Natural killer cell (primary cell): Measurements from ENCODE around the gene PCDH9. TPM values are rescaled to one million over a fixed set of nuclear protein-coding genes. Genes with fewer than 3 reads are reported as not detected.

ENCODE experiments used
- ATAC-seq, 3 donors: fragments of 150-1000 bp in 2 of 3; fragments of 200-7000 bp in 1 of 3; cut with Tn5 transposase; 1 replicate in 1 of 3; 2 replicates in 2 of 3; pipeline ENCODE4 v1.10.0; 2021; ENCODE audit warnings: mild to moderate bottlenecking in 2 of 3, moderate library complexity in 2 of 3
- DNase-seq, 2 donors: peaks; one replicate each; pipeline versions ENCODE4 v3.0.0 to v3.0.0-alpha.2; 2013 to 2021; ENCODE audit warnings: mixed read lengths in 1 of 2
- H3K27ac ChIP-seq: one replicate; pipeline ENCODE4 v1.5.1; 2013; ENCODE audit warnings: mild to moderate bottlenecking, low read length
- H3K27me3 ChIP-seq: one replicate; pipeline ENCODE4 v1.6.1; 2013; ENCODE audit warnings: low read length; ENCODE audit not compliant: control insufficient read depth, insufficient read depth
- H3K36me3 ChIP-seq: one replicate; pipeline ENCODE4 v1.6.1; 2013; ENCODE audit warnings: low read length; ENCODE audit not compliant: control insufficient read depth, insufficient read depth
- H3K4me1 ChIP-seq: one replicate; pipeline ENCODE4 v1.6.1; 2013; ENCODE audit warnings: low read length; ENCODE audit not compliant: control insufficient read depth, insufficient read depth
- H3K4me3 ChIP-seq: one replicate; pipeline ENCODE4 v1.5.1; 2013; ENCODE audit warnings: low read length
- H3K9me3 ChIP-seq: one replicate; pipeline ENCODE4 v1.6.1; 2013; ENCODE audit warnings: low read length; ENCODE audit not compliant: control insufficient read depth, insufficient read depth
- H3K27ac Mint-ChIP-seq, 2 donors: one replicate each; pipeline ENCODE4 v1.8.0; 2022; ENCODE audit warnings: mild to moderate bottlenecking in 2 of 2, mixed read lengths in 2 of 2, moderate library complexity in 1 of 2
- H3K27me3 Mint-ChIP-seq, 2 donors: one replicate each; pipeline ENCODE4 v1.8.0; 2022; ENCODE audit warnings: low read depth in 2 of 2, mixed read lengths in 2 of 2
- H3K36me3 Mint-ChIP-seq: one replicate; pipeline ENCODE4 v1.8.0; 2022; ENCODE audit warnings: mixed read lengths
- H3K4me1 Mint-ChIP-seq, 2 donors: one replicate each; pipeline ENCODE4 v1.8.0; 2022; ENCODE audit warnings: mixed read lengths in 2 of 2
- H3K4me3 Mint-ChIP-seq: one replicate; pipeline ENCODE4 v1.8.0; 2022; ENCODE audit warnings: mild to moderate bottlenecking, moderate library complexity, mixed read lengths
- H3K9me3 Mint-ChIP-seq, 2 donors: one replicate each; pipeline ENCODE4 v1.8.0; 2022; ENCODE audit warnings: mixed read lengths in 2 of 2
- WGBS: methylation state at CpG from one replicate; pipeline ENCODE4 v1.1.7; 2013; ENCODE audit warnings: missing lambda C conversion rate; ENCODE audit not compliant: insufficient coverage; 5-methylcytosine and 5-hydroxymethylcytosine counted together
- intact Hi-C: fragments of 100-400 bp; cut with micrococcal nuclease; formaldehyde crosslinking; loops from one replicate; pipeline ENCODE4 v1.14.2; 2022
- total RNA-seq, 4 donors: library from RNA; stranded (reverse); fragments of 120-200 nt in 1 of 4; gene quantifications; one replicate each; pipeline versions ENCODE4 v1.2.3 to v1.2.4, GENCODE V29; 2013 to 2022
- TF ChIP-seq, protein P1 (sequence below): fragments of 200-600 bp; IDR thresholded peaks from one replicate; pipeline ENCODE4 v1.8.0; 2022; ENCODE audit warnings: antibody characterized with exemption

Gene PCDH9
- total RNA-seq, 3 donors from 2014 or later (not counting 1 experiment from before 2014, with no cell fraction given) = 0.43 to 1.5 (median 0.68) TPM

DNA sequence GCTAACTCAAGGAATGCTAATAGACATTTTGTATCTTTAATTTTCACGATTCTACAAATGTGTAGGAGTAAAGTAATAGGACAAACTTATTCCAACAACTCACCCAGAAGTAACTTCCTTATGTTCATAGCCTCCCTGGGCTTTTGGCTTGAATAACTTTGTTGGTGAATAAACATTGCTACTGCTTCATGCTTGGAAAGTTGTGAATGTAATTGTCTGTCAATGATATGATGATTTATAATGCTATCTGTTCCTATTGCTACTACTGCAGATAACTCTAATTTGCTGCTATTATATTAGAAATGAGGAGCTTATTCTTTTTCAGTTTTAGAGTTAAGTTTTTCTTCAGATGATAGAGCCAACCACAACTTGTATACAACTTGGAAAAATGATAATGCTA, 307.7 kb downstream of the PCDH9 start:
- no peak for ATAC-seq
- no peak for DNase-seq
- intact Hi-C loops = no loop called here
- Histone ChIP-seq H3K27ac (no peak overlapping the region), H3K4me1 (no peaks in the 10 kb centered on the region), H3K9me3 (no peaks in the 10 kb centered on the region), H3K36me3 (no peaks in the 10 kb centered on the region), H3K4me3 (no peak overlapping the region), H3K27me3 (no peaks in the 10 kb centered on the region)
- TF ChIP-seq, protein P1, sequence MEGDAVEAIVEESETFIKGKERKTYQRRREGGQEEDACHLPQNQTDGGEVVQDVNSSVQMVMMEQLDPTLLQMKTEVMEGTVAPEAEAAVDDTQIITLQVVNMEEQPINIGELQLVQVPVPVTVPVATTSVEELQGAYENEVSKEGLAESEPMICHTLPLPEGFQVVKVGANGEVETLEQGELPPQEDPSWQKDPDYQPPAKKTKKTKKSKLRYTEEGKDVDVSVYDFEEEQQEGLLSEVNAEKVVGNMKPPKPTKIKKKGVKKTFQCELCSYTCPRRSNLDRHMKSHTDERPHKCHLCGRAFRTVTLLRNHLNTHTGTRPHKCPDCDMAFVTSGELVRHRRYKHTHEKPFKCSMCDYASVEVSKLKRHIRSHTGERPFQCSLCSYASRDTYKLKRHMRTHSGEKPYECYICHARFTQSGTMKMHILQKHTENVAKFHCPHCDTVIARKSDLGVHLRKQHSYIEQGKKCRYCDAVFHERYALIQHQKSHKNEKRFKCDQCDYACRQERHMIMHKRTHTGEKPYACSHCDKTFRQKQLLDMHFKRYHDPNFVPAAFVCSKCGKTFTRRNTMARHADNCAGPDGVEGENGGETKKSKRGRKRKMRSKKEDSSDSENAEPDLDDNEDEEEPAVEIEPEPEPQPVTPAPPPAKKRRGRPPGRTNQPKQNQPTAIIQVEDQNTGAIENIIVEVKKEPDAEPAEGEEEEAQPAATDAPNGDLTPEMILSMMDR = no peak
- no CpG with 5 or more reads among the region's 1 CpG for WGBS
- Mint-ChIP-seq H3K9me3 (peaks cover 3 to 9% of the 10 kb centered on the region in 2 donors), H3K4me1 (no peaks in the 10 kb centered on the region), H3K36me3 (no peaks in the 10 kb centered on the region), H3K27ac (no peak overlapping the region), H3K27me3 (no peaks in the 10 kb centered on the region), H3K4me3 (no peak overlapping the region)

DNA sequence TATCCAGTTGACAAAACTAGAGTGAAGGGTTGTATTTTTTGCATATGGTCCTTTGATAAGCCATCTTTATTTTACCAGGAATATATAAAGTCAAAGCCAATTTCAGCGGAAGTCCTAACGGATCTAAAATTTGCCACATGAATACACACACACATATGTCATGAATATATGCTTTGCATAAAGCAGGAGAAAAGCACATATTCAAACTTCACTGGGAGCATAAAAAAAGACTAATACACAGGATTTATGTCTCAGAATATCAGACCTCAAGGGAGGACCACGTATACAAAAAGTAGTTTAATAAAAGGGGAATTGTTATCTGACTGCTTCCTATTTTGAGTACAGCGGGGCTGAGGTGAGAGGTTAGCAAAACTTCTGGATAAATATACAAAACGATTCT, 308.7 kb downstream of the PCDH9 start:
- Histone ChIP-seq H3K4me3 (no peak overlapping the region), H3K27ac (no peak overlapping the region), H3K9me3 (no peaks in the 10 kb centered on the region), H3K4me1 (no peaks in the 10 kb centered on the region), H3K27me3 (no peaks in the 10 kb centered on the region), H3K36me3 (no peaks in the 10 kb centered on the region)
- ATAC-seq = no peak
- Mint-ChIP-seq H3K4me3 (no peak overlapping the region), H3K27ac (no peak overlapping the region), H3K9me3 (peaks cover 3 to 9% of the 10 kb centered on the region in 2 donors), H3K27me3 (no peaks in the 10 kb centered on the region), H3K36me3 (no peaks in the 10 kb centered on the region), H3K4me1 (no peaks in the 10 kb centered on the region)
- WGBS = 83% methylated on average over 5 of the region's 5 CpGs
- intact Hi-C loops = no loop called here
- TF ChIP-seq, protein P1 = no peak
- DNase-seq = no peak

DNA sequence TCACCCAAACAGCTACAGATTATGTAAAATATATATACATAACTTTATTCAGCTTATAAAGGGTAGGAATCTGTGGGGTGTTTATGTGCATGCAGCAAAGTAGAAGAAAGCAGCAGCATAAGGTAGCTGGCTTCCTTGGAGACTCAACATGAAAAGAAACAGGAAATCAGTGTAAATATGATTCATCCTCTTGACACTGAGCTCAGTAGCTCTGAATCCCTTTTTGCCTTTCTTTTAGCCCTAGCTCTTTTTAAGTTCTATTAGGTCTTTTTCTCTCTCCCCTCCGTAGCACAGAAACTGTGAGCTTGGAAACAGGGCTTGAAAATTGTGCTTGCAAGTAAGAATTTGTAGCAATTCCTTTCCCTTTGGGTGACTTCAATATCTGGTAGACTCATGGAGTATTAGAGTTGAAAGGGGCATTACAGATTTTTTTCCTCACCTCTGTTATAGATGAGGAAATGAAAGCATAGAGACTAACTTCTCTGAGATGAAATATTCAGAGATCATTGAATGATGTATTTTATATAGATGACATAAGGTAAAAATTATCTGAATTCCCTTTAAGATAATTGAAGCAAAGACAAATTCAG, 314.4 kb downstream of the PCDH9 start:
- intact Hi-C loops = no loop called here
- DNase-seq (peak in 1 of 2 donors; percentile 2), ATAC-seq (no peak)
- no peaks in the 10 kb centered on the region for H3K27me3 ChIP-seq
- no peaks in the 10 kb centered on the region for H3K4me1 ChIP-seq
- Mint-ChIP-seq H3K27ac (no peak overlapping the region), H3K4me3 (no peak overlapping the region), H3K36me3 (no peaks in the 10 kb centered on the region), H3K4me1 (no peaks in the 10 kb centered on the region), H3K27me3 (no peaks in the 10 kb centered on the region), H3K9me3 (peaks cover 3 to 9% of the 10 kb centered on the region in 2 donors)
- TF ChIP-seq, protein P1 = no peak
- no peak overlapping the region for H3K4me3 ChIP-seq
- no peaks in the 10 kb centered on the region for H3K9me3 ChIP-seq
- WGBS = no CpG with 5 or more reads among the region's 1 CpG
- H3K27ac ChIP-seq = no peak overlapping the region
- H3K36me3 ChIP-seq = no peaks in the 10 kb centered on the region

DNA sequence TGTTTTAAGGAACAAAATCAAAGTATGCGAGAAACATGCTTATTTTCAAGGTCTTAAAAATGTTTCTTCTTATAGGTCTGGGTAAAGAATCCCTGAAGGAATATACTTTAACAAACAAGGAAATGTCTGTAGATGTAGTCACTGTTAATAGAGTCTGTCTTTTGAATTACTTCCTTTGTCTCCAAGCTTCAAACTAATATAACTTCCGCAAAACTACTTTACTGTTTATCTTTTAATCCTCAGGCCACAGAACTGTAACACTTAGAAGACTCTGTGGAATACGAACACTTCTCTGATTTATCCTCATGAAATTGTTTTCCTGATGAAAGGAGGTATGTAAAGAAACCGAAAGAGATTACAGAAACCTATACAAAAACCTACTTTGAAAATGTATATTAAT, 316.0 kb downstream of the PCDH9 start:
- DNase-seq = no peak
- TF ChIP-seq, protein P1 = no peak
- Mint-ChIP-seq H3K27ac (no peak overlapping the region), H3K4me3 (no peak overlapping the region), H3K9me3 (peaks cover 7 to 10% of the 10 kb centered on the region in 2 donors), H3K36me3 (no peaks in the 10 kb centered on the region), H3K4me1 (no peaks in the 10 kb centered on the region), H3K27me3 (no peaks in the 10 kb centered on the region)
- Histone ChIP-seq H3K27me3 (no peaks in the 10 kb centered on the region), H3K27ac (no peak overlapping the region), H3K36me3 (no peaks in the 10 kb centered on the region), H3K9me3 (no peaks in the 10 kb centered on the region), H3K4me1 (no peaks in the 10 kb centered on the region), H3K4me3 (no peak overlapping the region)
- intact Hi-C loops = no loop called here
- WGBS = 92% methylated on average over 2 of the region's 4 CpGs
- ATAC-seq = no peak
